Measurements from ENCODE around the gene UVRAG. TPM values are rescaled to one million over a fixed set of nuclear protein-coding genes. Genes with fewer than 3 reads are reported as not detected.
"Not testable (repeated sequence)": the region's sequence is repeated elsewhere in the genome, so short reads cannot be mapped to it uniquely, and the experiment has no call there.

UVRAG gene
- total and polyA plus RNA-seq, 8 donors = 4.7 to 55.5 (median 20.5) TPM

GRCh38 chr11:75852406-75853017, 37.5 kb downstream of the UVRAG start:
- H3K27ac ChIP-seq = no peak overlapping the region
- H3K4me1 ChIP-seq = peaks cover 0 to 31% (median 12%) of the 10 kb centered on the region in 4 donors
- intact Hi-C loops (cut with DNase I; ENCODE audit: low total_unique reads) = no loop called here
- no peak overlapping the region for H3K4me3 ChIP-seq
- WGBS, 5 donors = 84 to 97% (median 95%) methylated on average over 5 of the region's 5 CpGs
- H3K27me3 ChIP-seq = no peaks in the 10 kb centered on the region
- no peak for DNase-seq
- peaks cover 0 to 21% (median 10%) of the 10 kb centered on the region in 4 donors for H3K36me3 ChIP-seq
- no peak for TF ChIP-seq EP300 (IDR thresholded peaks at IDR 0.05)
- TF ChIP-seq POLR2A (IDR thresholded peaks at IDR 0.05) = no peak
- no peak for TF ChIP-seq CTCF (IDR thresholded peaks at IDR 0.05)
- no peak for TF ChIP-seq POLR2AphosphoS5 (IDR thresholded peaks at IDR 0.05)
- no peaks in the 10 kb centered on the region for H3K9me3 ChIP-seq

- DNase-seq; H3K27me3 ChIP-seq; H3K4me3 ChIP-seq; H3K9me3 ChIP-seq; H3K27ac ChIP-seq; intact Hi-C loops (cut with DNase I; ENCODE audit: low total_unique reads): not testable (repeated sequence)
- H3K4me1 ChIP-seq = peaks cover 2 to 39% (median 15%) of the 10 kb centered on the region in 4 donors
- whole genome bisulfite sequencing, 5 donors = 95 to 100% (median 98%) methylated on average over 4 of the region's 4 CpGs
- H3K36me3 ChIP-seq = peaks cover 0 to 21% (median 10%) of the 10 kb centered on the region in 4 donors
Observed at GRCh38 chr11:75853563-75853962, 38.6 kb downstream of the UVRAG start.

GRCh38 chr11:75853971-75854370, 39.0 kb downstream of the UVRAG start:
- no peak for DNase-seq
- 77 to 92% (median 85%) methylated on average over 1 of the region's 1 CpG for WGBS, 5 donors
- intact Hi-C loops (cut with DNase I; ENCODE audit: low total_unique reads) = no loop called here

GRCh38 chr11:75855206-75855605, 40.2 kb downstream of the UVRAG start:
- H3K27ac ChIP-seq = no peak overlapping the region
- TF ChIP-seq CTCF (IDR thresholded peaks at IDR 0.05) = no peak
- no peak for TF ChIP-seq POLR2AphosphoS5 (IDR thresholded peaks at IDR 0.05)
- no peak for TF ChIP-seq POLR2A (IDR thresholded peaks at IDR 0.05)
- TF ChIP-seq EP300 (IDR thresholded peaks at IDR 0.05) = no peak
- H3K4me3 ChIP-seq = no peak overlapping the region
- intact Hi-C loops (cut with DNase I; ENCODE audit: low total_unique reads) = no loop called here
- 86 to 96% (median 94%) methylated on average over 6 of the region's 6 CpGs for WGBS, 5 donors
- peaks cover 0 to 21% (median 10%) of the 10 kb centered on the region in 4 donors for H3K36me3 ChIP-seq
- peaks cover 3 to 39% (median 16%) of the 10 kb centered on the region in 4 donors for H3K4me1 ChIP-seq
- H3K27me3 ChIP-seq = no peaks in the 10 kb centered on the region
- no peak for DNase-seq
- no peaks in the 10 kb centered on the region for H3K9me3 ChIP-seq

More at GRCh38 chr11:75853971-75854370, 39.0 kb downstream of the UVRAG start:
- no peak overlapping the region for H3K4me3 ChIP-seq
- H3K36me3 ChIP-seq = peaks cover 0 to 21% (median 10%) of the 10 kb centered on the region in 4 donors
- no peaks in the 10 kb centered on the region for H3K27me3 ChIP-seq
- peaks cover 3 to 43% (median 18%) of the 10 kb centered on the region in 4 donors for H3K4me1 ChIP-seq
- no peak overlapping the region for H3K27ac ChIP-seq
- TF ChIP-seq POLR2A (IDR thresholded peaks at IDR 0.05) (no peak), EP300 (IDR thresholded peaks at IDR 0.05) (no peak), POLR2AphosphoS5 (IDR thresholded peaks at IDR 0.05) (no peak), CTCF (IDR thresholded peaks at IDR 0.05) (no peak)
- H3K9me3 ChIP-seq = no peaks in the 10 kb centered on the region

GRCh38 chr11:75856912-75857311, 41.9 kb downstream of the UVRAG start:
- no peak for DNase-seq
- WGBS, 5 donors = 44 to 71% (median 55%) methylated on average over 3 of the region's 3 CpGs
- H3K9me3 ChIP-seq = no peaks in the 10 kb centered on the region
- H3K27ac ChIP-seq = no peak overlapping the region
- H3K4me3 ChIP-seq = no peak overlapping the region
- peaks cover 0 to 25% (median 8%) of the 10 kb centered on the region in 4 donors for H3K4me1 ChIP-seq
- H3K27me3 ChIP-seq = no peaks in the 10 kb centered on the region
- H3K36me3 ChIP-seq = peaks cover 0 to 23% (median 11%) of the 10 kb centered on the region in 4 donors
- no peak for TF ChIP-seq POLR2AphosphoS5 (IDR thresholded peaks at IDR 0.05)
- TF ChIP-seq POLR2A (IDR thresholded peaks at IDR 0.05) = no peak
- no peak for TF ChIP-seq CTCF (IDR thresholded peaks at IDR 0.05)
- TF ChIP-seq EP300 (IDR thresholded peaks at IDR 0.05) = no peak
- intact Hi-C loops (cut with DNase I; ENCODE audit: low total_unique reads) = no loop called here

Data from stomach (tissue), 9 donors.